Right atrium auricular region (tissue), 2 donors: Measurements from ENCODE around the gene PIM3. TPM values are rescaled to one million over a fixed set of nuclear protein-coding genes. Genes with fewer than 3 reads are reported as not detected.

Source experiments
- DNase-seq: peaks from one replicate; pipeline ENCODE4 v3.0.0-alpha.2; 2019; ENCODE audit warnings: low spot score
- H3K27ac ChIP-seq, 2 donors: fragments of 200-600 bp; sonication (generic); 1 replicate in 1 of 2; 2 replicates in 1 of 2; pipeline ENCODE4 v1.5.1; 2016 to 2019
- H3K27me3 ChIP-seq, 2 donors: fragments of 200-600 bp; sonication (generic); one replicate each; pipeline versions ENCODE4 v1.5.1 to v1.6.0; 2017 to 2019
- H3K36me3 ChIP-seq: fragments of 200-600 bp; sonication (generic); one replicate; pipeline ENCODE4 v1.5.1; 2016
- H3K4me1 ChIP-seq, 2 donors: fragments of 200-600 bp; sonication (generic); one replicate each; pipeline versions ENCODE4 v1.5.1 to v1.6.0; 2017 to 2019
- H3K4me3 ChIP-seq, 2 donors: fragments of 200-600 bp; sonication (generic); 1 replicate in 1 of 2; 2 replicates in 1 of 2; pipeline ENCODE4 v1.5.1; 2017 to 2019; ENCODE audit warnings: mild to moderate bottlenecking in 1 of 2, moderate library complexity in 1 of 2
- H3K9me3 ChIP-seq, 2 donors: fragments of 200-600 bp; sonication (generic); one replicate each; pipeline ENCODE4 v1.5.1; 2019
- total RNA-seq, 2 donors: library from RNA; depleted of rRNA; stranded (reverse); fragments of >200 nt; gene quantifications; one replicate each; pipeline ENCODE4 v1.1.0, GENCODE V29; 2016
- TF ChIP-seq, protein P1 (sequence below), 2 donors: fragments of 200-600 bp; sonication (generic); IDR thresholded peaks; one replicate each; pipeline ENCODE4 v1.5.1; 2019; ENCODE audit warnings: antibody characterized with exemption in 2 of 2

PIM3 gene
- total RNA-seq, 2 donors from 2014 or later, result 64.5 to 66.9 TPM

DNA sequence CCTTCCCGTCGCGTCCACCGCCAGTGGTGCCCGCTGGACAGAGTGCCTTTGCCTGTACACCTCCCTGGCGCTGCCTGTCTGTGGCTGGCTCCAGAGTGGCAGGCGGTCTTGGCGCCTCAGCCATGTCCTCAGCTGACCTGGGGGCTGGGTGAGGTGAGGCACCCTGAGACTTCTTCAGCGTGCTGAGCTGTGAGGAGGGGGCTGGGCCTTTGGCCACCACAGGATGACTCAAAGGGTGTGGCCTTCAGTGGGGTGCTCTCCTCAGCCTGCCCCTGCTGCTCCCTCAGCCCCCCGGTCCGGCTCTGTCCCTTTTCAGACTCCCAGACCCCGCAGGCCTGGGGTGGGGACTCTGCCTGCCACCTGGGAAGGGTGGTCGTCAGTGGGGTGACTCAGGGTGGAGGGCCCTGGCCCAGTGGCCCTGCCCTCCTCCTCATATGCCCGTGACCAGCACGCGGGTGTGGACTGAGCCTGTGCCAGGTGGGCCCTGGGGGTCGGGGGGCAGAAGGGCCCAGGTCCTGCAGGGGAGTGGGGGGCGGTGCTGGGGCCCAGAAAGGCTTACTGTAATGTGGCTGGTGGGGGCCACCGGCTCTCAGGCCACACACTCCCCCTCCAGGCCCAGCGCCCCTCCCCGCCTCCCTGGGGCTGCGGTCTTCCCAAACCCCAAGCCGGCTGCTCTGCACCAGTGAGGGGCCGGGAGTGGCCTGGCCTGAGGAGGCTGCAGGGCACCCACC is 26.2 kb upstream of the PIM3 start:
- H3K4me1 ChIP-seq, result peaks cover 0 to 91% of the 10 kb centered on the region in 2 donors
- peak overlapping the region; percentile 96 to 99 for H3K27ac ChIP-seq
- peak overlapping the region; percentile 34 to 54 for H3K4me3 ChIP-seq
- no peaks in the 10 kb centered on the region for H3K27me3 ChIP-seq
- TF ChIP-seq, protein P1, sequence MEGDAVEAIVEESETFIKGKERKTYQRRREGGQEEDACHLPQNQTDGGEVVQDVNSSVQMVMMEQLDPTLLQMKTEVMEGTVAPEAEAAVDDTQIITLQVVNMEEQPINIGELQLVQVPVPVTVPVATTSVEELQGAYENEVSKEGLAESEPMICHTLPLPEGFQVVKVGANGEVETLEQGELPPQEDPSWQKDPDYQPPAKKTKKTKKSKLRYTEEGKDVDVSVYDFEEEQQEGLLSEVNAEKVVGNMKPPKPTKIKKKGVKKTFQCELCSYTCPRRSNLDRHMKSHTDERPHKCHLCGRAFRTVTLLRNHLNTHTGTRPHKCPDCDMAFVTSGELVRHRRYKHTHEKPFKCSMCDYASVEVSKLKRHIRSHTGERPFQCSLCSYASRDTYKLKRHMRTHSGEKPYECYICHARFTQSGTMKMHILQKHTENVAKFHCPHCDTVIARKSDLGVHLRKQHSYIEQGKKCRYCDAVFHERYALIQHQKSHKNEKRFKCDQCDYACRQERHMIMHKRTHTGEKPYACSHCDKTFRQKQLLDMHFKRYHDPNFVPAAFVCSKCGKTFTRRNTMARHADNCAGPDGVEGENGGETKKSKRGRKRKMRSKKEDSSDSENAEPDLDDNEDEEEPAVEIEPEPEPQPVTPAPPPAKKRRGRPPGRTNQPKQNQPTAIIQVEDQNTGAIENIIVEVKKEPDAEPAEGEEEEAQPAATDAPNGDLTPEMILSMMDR (IDR thresholded peaks at IDR 0.05), result no peak
- H3K36me3 ChIP-seq, result no peaks in the 10 kb centered on the region
- no peak for DNase-seq
- no peaks in the 10 kb centered on the region for H3K9me3 ChIP-seq

DNA sequence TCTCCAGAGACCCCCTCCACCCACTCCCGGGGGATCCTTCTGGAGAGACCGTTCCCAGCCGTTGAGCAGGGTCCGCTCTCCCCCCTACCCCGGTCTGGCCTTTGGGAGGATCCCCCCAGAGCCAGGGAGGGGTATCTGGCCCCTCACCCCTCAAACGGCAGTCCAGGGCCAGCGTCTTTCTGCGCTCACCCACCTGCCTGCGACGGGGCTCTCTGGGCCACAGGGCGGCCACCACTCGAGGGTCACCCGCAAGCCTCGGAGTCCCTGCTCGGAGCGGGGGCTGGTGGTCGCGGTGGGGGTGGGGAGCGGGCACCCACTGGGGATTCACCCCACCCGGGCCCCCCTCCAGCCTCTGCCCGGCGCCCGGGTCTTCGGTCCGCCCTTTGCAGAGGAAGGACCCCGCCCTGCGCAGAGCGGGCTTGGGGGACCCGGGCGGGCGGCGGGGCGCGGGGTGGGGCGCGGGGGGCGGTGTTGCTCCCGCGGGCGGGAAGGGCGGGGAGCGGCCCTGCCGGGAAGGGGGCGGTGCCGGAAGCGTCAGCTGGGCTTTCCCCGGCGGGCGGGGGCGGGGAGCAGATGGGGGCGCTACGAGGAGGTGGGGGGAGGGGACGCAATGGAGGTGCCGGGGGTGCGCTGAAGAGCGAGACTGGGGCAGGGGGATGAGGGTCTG is 25.5 kb upstream of the PIM3 start:
- DNase-seq, result no peak
- Histone ChIP-seq H3K27me3 (no peaks in the 10 kb centered on the region), H3K4me3 (peak overlapping the region; percentile 34 to 54), H3K4me1 (peaks cover 0 to 86% of the 10 kb centered on the region in 2 donors), H3K9me3 (no peaks in the 10 kb centered on the region), H3K27ac (peak overlapping the region; percentile 96 to 99), H3K36me3 (no peaks in the 10 kb centered on the region)
- TF ChIP-seq, protein P1 (IDR thresholded peaks at IDR 0.05), result no peak

DNA sequence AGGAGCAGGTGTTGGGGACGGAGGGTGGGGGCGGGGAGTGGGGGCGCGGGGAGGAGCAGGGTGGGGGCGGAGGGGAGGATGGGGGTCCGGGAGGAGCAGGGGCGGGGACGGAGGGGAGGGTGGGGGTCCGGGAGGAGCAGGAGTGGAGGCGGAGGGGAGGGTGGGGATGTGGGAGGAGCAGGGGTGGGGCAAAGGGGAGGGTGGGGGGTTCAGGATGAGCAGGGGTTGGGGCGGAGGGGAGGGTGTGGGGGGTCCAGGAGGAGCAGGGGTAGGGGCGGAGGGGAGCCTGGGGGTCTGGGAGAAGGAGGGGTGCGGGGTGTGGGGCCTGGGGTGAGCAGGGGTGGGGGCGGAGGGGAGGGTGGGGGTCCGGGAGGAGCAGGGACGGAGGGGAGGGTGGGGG is 25.0 kb upstream of the PIM3 start:
- Histone ChIP-seq H3K36me3 (no peaks in the 10 kb centered on the region), H3K9me3 (no peaks in the 10 kb centered on the region), H3K27me3 (no peaks in the 10 kb centered on the region), H3K4me3 (peak overlapping the region; percentile 33 to 54), H3K4me1 (peaks cover 0 to 82% of the 10 kb centered on the region in 2 donors), H3K27ac (peak overlapping the region; percentile 96 to 99)
- DNase-seq, result no peak
- TF ChIP-seq, protein P1 (IDR thresholded peaks at IDR 0.05), result no peak

DNA sequence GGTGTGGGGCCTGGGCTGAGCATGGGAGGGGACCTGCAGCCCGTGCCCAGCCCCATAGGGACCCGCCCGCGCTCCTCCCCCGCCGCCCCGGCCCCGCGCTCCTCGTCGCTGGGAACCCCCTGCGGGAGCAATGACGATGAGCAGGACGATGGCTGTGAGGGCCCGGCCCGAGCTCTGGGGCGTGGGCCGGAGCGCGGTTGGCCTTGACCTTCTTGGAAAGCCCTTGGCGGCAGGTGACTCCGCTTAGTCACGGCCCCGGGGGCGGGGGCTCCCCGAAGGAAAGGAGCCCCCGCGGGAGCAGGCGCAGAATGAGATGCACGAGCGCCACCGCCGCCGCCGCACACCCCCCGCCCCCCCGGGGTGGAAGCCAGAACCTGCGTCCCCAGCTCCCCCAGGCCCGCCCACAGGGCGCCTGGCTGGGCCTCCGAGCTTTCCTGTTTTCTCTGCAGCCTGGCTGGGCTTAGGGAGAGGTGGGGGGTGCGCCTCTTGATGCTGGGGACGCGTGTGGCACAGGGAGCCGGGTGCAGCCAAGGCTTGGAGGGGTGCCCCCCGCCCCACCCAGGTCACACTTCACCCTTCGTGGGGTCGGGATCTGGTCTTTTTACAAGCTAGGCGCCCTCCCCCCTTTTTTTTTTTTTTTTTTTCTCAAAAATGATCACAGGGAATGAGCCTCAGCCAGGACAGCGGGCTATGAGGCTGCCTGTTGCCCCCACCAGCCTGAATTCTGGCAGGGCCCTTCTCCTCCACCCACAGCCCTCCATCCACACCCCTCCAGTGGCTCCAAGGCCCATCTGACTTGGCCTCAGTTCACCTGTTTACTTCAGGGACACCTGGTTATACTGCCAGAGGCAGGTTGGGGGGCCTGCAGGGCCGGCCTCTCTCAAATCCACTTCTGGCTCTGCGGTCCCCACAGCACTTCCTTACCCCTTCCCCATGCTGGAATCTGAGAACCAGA is 24.3 kb upstream of the PIM3 start:
- Histone ChIP-seq H3K4me1 (peaks cover 0 to 74% of the 10 kb centered on the region in 2 donors), H3K4me3 (peak overlapping the region; percentile 33 to 54), H3K27me3 (no peaks in the 10 kb centered on the region), H3K9me3 (no peaks in the 10 kb centered on the region), H3K27ac (peak overlapping the region; percentile 96 to 99), H3K36me3 (no peaks in the 10 kb centered on the region)
- TF ChIP-seq, protein P1 (IDR thresholded peaks at IDR 0.05), result no peak
- DNase-seq, result peak; percentile 96

DNA sequence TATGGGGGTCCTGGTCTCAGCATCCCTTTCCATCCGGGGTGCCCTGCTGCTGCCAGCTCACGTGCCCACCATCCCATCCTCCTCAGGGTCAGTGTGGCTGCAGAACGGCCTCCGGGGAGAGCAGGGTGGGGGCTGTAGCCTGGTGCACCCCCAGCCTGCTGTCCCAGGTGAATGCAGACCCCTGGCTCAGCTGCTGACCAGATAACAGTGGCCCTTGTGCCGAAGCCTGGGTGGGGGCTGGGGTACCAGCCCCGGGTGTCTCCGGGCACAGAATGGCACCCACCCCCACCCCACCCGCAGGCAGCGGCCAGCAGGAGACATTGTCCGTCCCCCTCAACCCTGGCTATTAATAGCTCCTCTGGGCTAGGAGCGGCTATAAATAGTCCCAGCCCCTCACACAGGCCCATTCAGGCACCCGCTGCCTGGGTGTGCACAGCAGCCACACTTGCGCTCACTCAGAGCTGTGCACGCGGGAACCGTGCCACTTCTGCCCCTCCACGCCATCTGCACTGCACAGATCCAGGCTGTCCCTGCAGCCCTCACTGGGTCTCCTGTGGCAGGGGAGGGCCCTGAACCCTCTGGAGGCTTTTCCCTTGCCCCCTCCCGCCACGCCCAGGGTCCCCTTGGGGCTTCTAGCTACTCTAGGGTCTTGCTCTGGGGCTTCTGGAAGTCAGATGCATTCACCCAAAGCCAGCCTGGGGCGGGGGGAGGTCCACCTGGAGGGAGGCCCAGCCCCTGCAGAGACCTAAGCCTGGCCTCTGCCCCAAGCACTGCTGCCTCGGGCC is 23.4 kb upstream of the PIM3 start:
- no peaks in the 10 kb centered on the region for H3K36me3 ChIP-seq
- H3K27ac ChIP-seq, result peak overlapping the region; percentile 96 to 99
- TF ChIP-seq, protein P1 (IDR thresholded peaks at IDR 0.05), result no peak
- no peak for DNase-seq
- peak overlapping the region in 1 of 2 donors; percentile 54 for H3K4me3 ChIP-seq
- no peaks in the 10 kb centered on the region for H3K27me3 ChIP-seq
- peaks cover 0 to 65% of the 10 kb centered on the region in 2 donors for H3K4me1 ChIP-seq
- no peaks in the 10 kb centered on the region for H3K9me3 ChIP-seq
